ENCODE measurements around the gene TNFSF11.
"Not testable (repeated sequence)": the region's sequence is repeated elsewhere in the genome, so short reads cannot be mapped to it uniquely, and the experiment has no call there.

Gene TNFSF11

GRCh38 chr13:42574011-42574410, at the start of gene TNFSF11:
TSS of gene TNFSF11 (plus strand) at chr13:42574152. CDS start at chr13:42574304, 152 bp downstream.
- no peak for DNase-seq

GRCh38 chr13:42524487-42525034, 49.4 kb upstream of the TNFSF11 start:
- no peak for DNase-seq

- no peak for DNase-seq
Observed at GRCh38 chr13:42525035-42525504, 48.9 kb upstream of the TNFSF11 start.

GRCh38 chr13:42526276-42526675, 47.7 kb upstream of the TNFSF11 start:
- DNase-seq = no peak

- DNase-seq = no peak
Observed at GRCh38 chr13:42526804-42527203, 47.1 kb upstream of the TNFSF11 start.

GRCh38 chr13:42532561-42533335, 41.2 kb upstream of the TNFSF11 start:
- no peak for DNase-seq

GRCh38 chr13:42533336-42533591, 40.7 kb upstream of the TNFSF11 start:
- no peak for DNase-seq

- no peak for DNase-seq
Observed at GRCh38 chr13:42534785-42535184, 39.2 kb upstream of the TNFSF11 start.

GRCh38 chr13:42538996-42539395, 35.0 kb upstream of the TNFSF11 start:
- no peak for DNase-seq

- DNase-seq = no peak
Observed at GRCh38 chr13:42539670-42540069, 34.3 kb upstream of the TNFSF11 start.

GRCh38 chr13:42543215-42543797, 30.6 kb upstream of the TNFSF11 start:
- DNase-seq = no peak

- DNase-seq = no peak
Observed at GRCh38 chr13:42544246-42544926, 29.6 kb upstream of the TNFSF11 start.

GRCh38 chr13:42545842-42546241, 28.1 kb upstream of the TNFSF11 start:
- DNase-seq = no peak

GRCh38 chr13:42547612-42548011, 26.3 kb upstream of the TNFSF11 start:
- DNase-seq = no peak

GRCh38 chr13:42548731-42549551, 25.0 kb upstream of the TNFSF11 start:
- DNase-seq = peak; percentile 60

- DNase-seq = no peak
Observed at GRCh38 chr13:42549552-42549936, 24.4 kb upstream of the TNFSF11 start.

- DNase-seq = no peak
Observed at GRCh38 chr13:42551611-42552010, 22.3 kb upstream of the TNFSF11 start.

- no peak for DNase-seq
Observed at GRCh38 chr13:42553098-42554046, 20.6 kb upstream of the TNFSF11 start.

- DNase-seq = no peak
Observed at GRCh38 chr13:42559057-42559456, 14.9 kb upstream of the TNFSF11 start.

- DNase-seq = not testable (repeated sequence)
Observed at GRCh38 chr13:42559573-42560218, 14.3 kb upstream of the TNFSF11 start.

GRCh38 chr13:42560320-42560719, 13.6 kb upstream of the TNFSF11 start:
- not testable (repeated sequence) for DNase-seq

Data from KG1 (cell line).